ENCODE measurements around the gene IL27RA.

The IL27RA gene

DNA sequence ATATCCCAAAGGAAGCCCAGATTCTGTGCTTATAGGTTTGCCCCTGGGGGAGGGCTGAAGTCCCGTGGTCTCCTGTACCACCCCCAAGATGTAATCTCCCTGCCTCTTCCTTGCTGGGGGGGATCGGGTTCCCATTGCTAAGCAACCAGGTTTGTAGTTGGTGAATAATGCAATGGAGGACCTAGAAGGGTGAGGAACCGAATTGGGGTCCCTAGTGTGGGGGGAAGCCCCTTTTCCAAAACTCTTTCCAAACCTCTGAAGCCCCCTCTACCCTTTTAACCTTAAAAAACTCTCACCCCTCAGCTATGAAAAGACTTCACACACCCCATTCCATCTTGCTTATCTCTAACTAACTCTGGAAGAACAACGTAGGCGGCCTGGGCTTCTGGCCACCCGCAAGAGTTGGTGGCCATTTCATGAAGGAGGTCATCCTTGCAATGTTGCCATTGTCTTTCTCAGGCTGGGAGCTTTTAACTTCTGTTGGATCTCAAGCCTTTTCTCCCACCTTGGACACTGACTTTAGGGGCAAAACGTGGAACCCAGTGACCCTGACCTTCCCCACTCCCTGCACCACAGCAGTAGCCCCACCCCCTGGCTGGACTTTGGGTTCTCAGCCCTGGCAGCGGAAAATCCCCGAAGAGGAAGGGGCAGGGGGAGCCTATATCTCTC, 29.7 kb downstream of the IL27RA start:
- no peak for FAIRE-seq

GRCh38 chr19:14061751-14062557, 30.4 kb downstream of the IL27RA start, which contains the start of gene PALM3:
PALM3 (minus strand) TSS chr19:14062076; CDS start chr19:14061980, 96 bp downstream.
- FAIRE-seq, result no peak

- no peak for FAIRE-seq
Observed at GRCh38 chr19:14062558-14062855, 30.9 kb downstream of the IL27RA start.

DNA sequence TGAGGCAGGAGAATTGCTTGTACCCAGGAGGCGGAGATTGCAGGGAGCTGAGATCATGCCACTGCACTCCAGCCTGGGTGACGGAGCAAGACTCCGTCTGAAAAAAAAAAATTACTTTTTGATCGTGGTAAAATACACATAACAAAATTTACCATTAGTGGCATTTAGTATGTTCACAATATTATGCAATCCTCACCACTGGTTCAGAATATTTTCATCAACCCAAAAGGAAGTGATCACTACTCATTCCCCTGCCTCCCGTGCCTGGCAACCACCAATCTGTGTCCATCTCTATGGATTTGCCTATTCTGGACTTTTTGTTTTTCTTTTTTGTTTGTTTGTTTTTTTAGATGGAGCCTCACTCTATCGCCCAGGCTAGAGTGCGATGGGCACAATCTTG, 31.5 kb downstream of the IL27RA start:
- no peak for FAIRE-seq

- no peak for FAIRE-seq
Observed at GRCh38 chr19:14066134-14066533, 34.6 kb downstream of the IL27RA start.

DNA sequence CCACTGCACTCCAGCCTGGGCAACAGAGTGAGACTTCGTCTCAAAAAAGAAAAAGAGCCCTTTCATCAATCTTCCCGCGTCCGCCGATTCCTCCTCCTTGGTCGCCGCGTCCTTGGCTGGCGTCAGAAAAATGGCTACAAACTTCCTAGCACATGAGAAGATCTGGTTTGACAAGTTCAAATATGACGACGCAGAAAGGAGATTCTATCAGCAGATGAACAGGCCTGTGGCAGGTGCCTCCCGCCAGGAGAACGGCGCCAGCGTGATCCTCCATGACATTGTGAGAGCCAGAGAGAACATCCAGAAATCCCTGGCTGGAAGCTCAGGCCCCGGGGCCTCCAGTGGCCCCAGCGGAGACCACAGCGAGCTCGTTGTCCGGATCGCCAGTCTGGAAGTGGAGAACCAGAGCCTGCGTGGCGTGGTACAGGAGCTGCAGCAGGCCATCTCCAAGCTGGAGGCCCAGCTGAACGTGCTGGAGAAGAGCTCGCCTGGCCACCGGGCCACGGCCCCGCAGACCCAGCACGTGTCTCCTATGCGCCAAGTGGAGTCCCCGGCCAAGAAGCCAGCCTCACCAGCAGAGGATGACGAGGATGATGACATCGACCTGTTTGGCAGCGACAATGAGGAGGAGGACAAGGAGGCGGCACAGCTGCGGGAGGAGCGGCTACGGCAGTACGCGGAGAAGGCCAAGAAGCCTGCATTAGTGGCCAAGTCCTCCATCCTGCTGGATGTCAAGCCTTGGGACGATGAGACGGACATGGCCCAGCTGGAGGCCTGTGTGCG, 38.9 kb downstream of the IL27RA start:
- no peak for FAIRE-seq

- FAIRE-seq, result no peak
Observed at GRCh38 chr19:14072535-14073260, 41.1 kb downstream of the IL27RA start, which contains the start of gene MISP3. MISP3 (plus strand) TSS chr19:14072786; CDS start chr19:14073310, 524 bp downstream.

GRCh38 chr19:14073261-14073924, 41.8 kb downstream of the IL27RA start:
- FAIRE-seq, result no peak

- no peak for FAIRE-seq
Observed at GRCh38 chr19:14073925-14074838, 42.6 kb downstream of the IL27RA start.

GRCh38 chr19:14078411-14078810, 46.8 kb downstream of the IL27RA start:
- no peak for FAIRE-seq

GRCh38 chr19:14080887-14081796, 49.6 kb downstream of the IL27RA start:
- peak; percentile 99 for FAIRE-seq

DNA sequence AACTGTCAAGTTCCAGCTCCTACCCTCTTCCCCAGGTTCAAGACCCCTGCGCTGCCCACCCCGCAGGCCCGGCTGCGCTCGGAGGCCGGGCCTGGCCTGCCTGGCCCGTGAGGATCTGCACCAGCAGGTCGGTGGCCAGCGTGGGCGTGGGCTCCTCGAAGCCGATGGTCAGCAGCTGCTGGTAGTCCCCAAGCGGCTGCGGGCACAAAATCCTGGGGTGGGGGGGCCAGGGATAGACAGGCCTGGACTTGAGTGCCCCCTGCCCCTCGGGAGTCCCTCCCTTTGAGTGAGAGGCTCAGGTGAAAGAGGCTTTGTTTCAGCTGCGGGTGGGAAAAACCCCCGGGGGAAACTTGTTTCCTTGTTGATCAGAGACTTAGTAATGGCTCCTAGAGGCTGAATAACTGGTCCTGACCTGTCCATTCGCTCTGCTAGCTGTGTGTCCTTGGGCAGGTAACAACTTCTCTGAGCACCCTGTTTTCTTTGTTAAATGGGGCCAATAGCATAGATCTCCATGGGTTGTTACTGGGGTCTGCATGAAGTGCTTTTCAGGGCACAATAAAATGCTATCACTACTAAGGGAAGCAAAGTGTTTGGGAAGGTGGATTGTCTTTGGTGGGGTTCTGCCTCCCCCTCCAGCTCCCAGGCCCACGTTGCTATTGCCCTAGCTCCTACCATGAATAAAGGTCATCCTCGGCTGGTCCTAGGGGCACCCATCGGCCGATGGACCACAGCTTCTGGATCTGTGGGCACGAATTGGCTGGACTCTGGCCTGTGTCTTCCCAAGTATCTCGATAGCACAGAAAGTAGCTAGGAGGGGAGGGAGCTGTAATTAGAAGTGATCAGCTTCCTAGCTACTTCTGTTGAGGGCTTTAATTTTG, 50.5 kb downstream of the IL27RA start:
- FAIRE-seq, result no peak

DNA sequence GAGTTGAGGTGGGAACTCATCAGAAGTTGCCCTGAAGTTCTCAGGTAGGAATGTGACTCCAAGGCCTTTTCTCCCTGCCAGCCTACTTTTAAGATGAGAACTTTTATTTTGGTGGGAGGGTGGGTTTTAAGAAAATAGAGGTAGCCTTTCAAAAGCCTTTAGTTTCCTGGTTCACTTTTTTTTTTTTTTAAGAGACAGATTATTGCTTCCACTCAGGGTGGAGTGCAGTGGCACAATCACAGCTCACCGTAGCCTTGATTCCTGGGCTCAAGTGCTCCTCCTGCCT, 51.1 kb downstream of the IL27RA start:
- FAIRE-seq, result no peak

- no peak for FAIRE-seq
Observed at GRCh38 chr19:14085309-14085995, 53.9 kb downstream of the IL27RA start, which contains the start of gene C19orf67. C19orf67 (minus strand) TSS chr19:14085783; CDS start chr19:14085627, 156 bp downstream.

- FAIRE-seq, result no peak
Observed at GRCh38 chr19:14086098-14086497, 54.5 kb downstream of the IL27RA start.

- no peak for FAIRE-seq
Observed at GRCh38 chr19:14088634-14089411, 57.3 kb downstream of the IL27RA start.

- FAIRE-seq, result no peak
Observed at GRCh38 chr19:14089412-14089661, 57.8 kb downstream of the IL27RA start.

All from A204.1 (cell line).